Mucosa of descending colon (tissue), 3 donors: Measurements from ENCODE around the gene CASP1. TPM values are rescaled to one million over a fixed set of nuclear protein-coding genes. Genes with fewer than 3 reads are reported as not detected.

Experiments used
- ATAC-seq: fragments of 200-7000 bp; cut with Tn5 transposase; one replicate; pipeline ENCODE4 v1.9.1; 2020; ENCODE audit warnings: mild to moderate bottlenecking, moderate library complexity
- DNase-seq, 3 donors: peaks; one replicate each; pipeline ENCODE4 v3.0.0-alpha.2; 2020
- H3K36me3 ChIP-seq: fragments of 200-600 bp; one replicate; pipeline ENCODE4 v1.8.0; 2021; ENCODE audit warnings: low read depth, mild to moderate bottlenecking
- H3K4me1 ChIP-seq: fragments of 200-600 bp; one replicate; pipeline ENCODE4 v1.8.0; 2021; ENCODE audit warnings: low read depth, mild to moderate bottlenecking
- H3K4me3 ChIP-seq: fragments of 200-600 bp; one replicate; pipeline ENCODE4 v1.8.0; 2021; ENCODE audit warnings: mild to moderate bottlenecking
- H3K9me3 ChIP-seq: fragments of 200-600 bp; one replicate; pipeline ENCODE4 v1.8.0; 2021; ENCODE audit warnings: mild to moderate bottlenecking
- CTCF ChIP-seq: fragments of 200-600 bp; IDR thresholded peaks from one replicate; pipeline ENCODE4 v1.8.0; 2022; ENCODE audit warnings: antibody characterized with exemption, mild to moderate bottlenecking
- intact Hi-C, 2 donors: fragments of 100-400 bp; cut with DNase I in 1 of 2; cut with micrococcal nuclease in 1 of 2; formaldehyde crosslinking; loops; one replicate each; pipeline versions ENCODE4 v1.11.0 to v1.11.1; 2022; cut with DNase I, micrococcal nuclease
- total RNA-seq, 3 donors: library from RNA; stranded (reverse); fragmentation: NEBNext Ultra II Directional in 2 of 3; extraction: Animal tissue kit (Norgen Biotek cat#: 25700) in 2 of 3; gene quantifications; one replicate each; pipeline versions ENCODE4 v1.2.1 to v1.2.4, GENCODE V29; 2021 to 2023
- donor health status: DM: no; HTN: no; CAD: no; lungs with moderate emphysema.
- donor health status: DM: no; HTN: no; CAD: no.
- donor health status: DM: no; HTN: yes; CAD: no.

CASP1 gene
- total RNA-seq, 3 donors from 2014 or later, result 50.6 to 152 (median 75.1) TPM

- Histone ChIP-seq H3K36me3 (no peaks in the 10 kb centered on the region), H3K4me3 (no peak overlapping the region), H3K9me3 (no peaks in the 10 kb centered on the region), H3K4me1 (peaks cover 11% of the 10 kb centered on the region)
- intact Hi-C loops, result no loop called here
- ATAC-seq, result peak; percentile 53
- DNase-seq, result no peak
- TF ChIP-seq CTCF, result no peak
Observed at GRCh38 chr11:105033781-105034180, 1.2 kb downstream of the CASP1 start.

DNA sequence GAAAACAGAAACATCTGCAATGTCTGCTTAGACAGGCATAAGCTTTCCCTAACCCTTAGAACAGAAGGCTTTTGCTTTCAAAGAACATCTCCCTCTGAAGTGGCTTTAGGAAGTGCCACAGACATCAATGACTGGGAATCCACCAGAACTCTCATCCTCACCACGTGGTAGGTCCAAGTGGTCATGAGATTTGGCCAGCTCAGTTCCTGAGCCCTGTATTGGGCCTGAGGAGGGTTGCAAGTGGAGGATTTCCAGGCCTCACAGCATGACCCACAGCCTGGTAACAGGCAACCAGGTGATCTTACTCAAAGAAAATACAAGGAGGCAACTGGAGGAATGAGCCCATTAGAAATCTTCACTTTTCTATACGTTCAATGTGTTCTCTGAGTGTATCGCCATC is 1.6 kb downstream of the CASP1 start:
- H3K4me3 ChIP-seq, result no peak overlapping the region
- TF ChIP-seq CTCF, result no peak
- DNase-seq, result peak in 1 of 3 donors; percentile 27
- peaks cover 11% of the 10 kb centered on the region for H3K4me1 ChIP-seq
- intact Hi-C loops, result no loop called here
- no peaks in the 10 kb centered on the region for H3K9me3 ChIP-seq
- peak; percentile 43 for ATAC-seq
- H3K36me3 ChIP-seq, result no peaks in the 10 kb centered on the region

GRCh38 chr11:105032495-105032894 is 2.4 kb downstream of the CASP1 start:
- intact Hi-C loops, result no loop called here
- H3K4me3 ChIP-seq, result no peak overlapping the region

DNA sequence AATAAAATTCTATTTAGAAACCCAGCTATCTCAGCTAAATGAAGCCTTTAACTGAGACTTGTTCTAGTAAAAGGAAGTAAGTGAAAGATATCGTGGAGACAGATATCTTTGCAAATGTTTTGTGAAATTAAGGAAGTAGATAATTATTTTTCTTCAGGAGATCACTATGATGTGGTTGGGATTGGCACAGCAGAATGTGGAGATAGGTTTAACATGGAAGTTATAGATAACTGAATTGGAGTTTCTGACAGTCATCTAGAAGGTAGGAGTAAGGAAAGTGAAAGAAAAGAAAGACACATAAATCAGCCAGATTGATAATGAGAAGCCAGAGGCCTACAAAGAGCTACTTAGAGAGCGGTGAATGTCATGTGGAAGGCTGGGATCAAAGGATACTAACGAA is 7.3 kb downstream of the CASP1 start:
- Histone ChIP-seq H3K4me1 (peaks cover 4% of the 10 kb centered on the region), H3K36me3 (peaks cover 9% of the 10 kb centered on the region), H3K4me3 (no peak overlapping the region), H3K9me3 (no peaks in the 10 kb centered on the region)
- no peak for DNase-seq
- ATAC-seq, result no peak
- intact Hi-C loops, result no loop called here
- no peak for TF ChIP-seq CTCF

More at GRCh38 chr11:105032495-105032894, 2.4 kb downstream of the CASP1 start:
- ATAC-seq (peak; percentile 48), DNase-seq (no peak)
- no peak for TF ChIP-seq CTCF
- Histone ChIP-seq H3K9me3 (no peaks in the 10 kb centered on the region), H3K4me1 (peaks cover 11% of the 10 kb centered on the region), H3K36me3 (no peaks in the 10 kb centered on the region)

GRCh38 chr11:105024394-105024793 is 10.6 kb downstream of the CASP1 start:
- peaks cover 9% of the 10 kb centered on the region for H3K36me3 ChIP-seq
- DNase-seq (no peak), ATAC-seq (no peak)
- H3K4me3 ChIP-seq, result no peak overlapping the region
- no peak for TF ChIP-seq CTCF
- intact Hi-C loops, result no loop called here
- no peaks in the 10 kb centered on the region for H3K9me3 ChIP-seq
- H3K4me1 ChIP-seq, result peaks cover 8% of the 10 kb centered on the region

GRCh38 chr11:105023003-105023402 is 11.9 kb downstream of the CASP1 start, which contains the start of gene CASP5:
CASP5 (minus strand) TSS chr11:105023168; CDS start chr11:105023136, 32 bp downstream.
- no peak for TF ChIP-seq CTCF
- no peak within 1 kb of the TSS for H3K4me3 ChIP-seq
- intact Hi-C loops, result no loop called here
- peaks cover 8% of the 10 kb centered on the region for H3K4me1 ChIP-seq
- peak; percentile 99 for ATAC-seq
- DNase-seq, result peak in 1 of 3 donors; percentile 54
- peaks cover 9% of the 10 kb centered on the region for H3K36me3 ChIP-seq
- H3K9me3 ChIP-seq, result no peaks in the 10 kb centered on the region
